Activated naive CD8-positive, alpha-beta T cell treated with anti-CD3 and anti-CD28 coated beads, Interleukin-2, amount 50 U/mL, for 24 hours (primary cell): ENCODE data around the gene C1QTNF5.
A peak's percentile ranks its signal among the peaks of the same experiment; 100 is the strongest.

Source experiments
- ATAC-seq: fragments of 150-1000 bp; cut with Tn5 transposase; one replicate; pipeline ENCODE4 v1.10.0; 2021
- DNase-seq: peaks from one replicate; pipeline ENCODE4 v3.0.0; 2021
- H3K27ac Mint-ChIP-seq: one replicate; pipeline ENCODE4 v1.8.0; 2021; ENCODE audit warnings: mild to moderate bottlenecking, mixed read lengths
- H3K27me3 Mint-ChIP-seq: one replicate; pipeline ENCODE4 v1.8.0; 2021; ENCODE audit warnings: mixed read lengths
- H3K36me3 Mint-ChIP-seq: one replicate; pipeline ENCODE4 v1.8.0; 2021; ENCODE audit warnings: low read depth, mixed read lengths
- H3K4me1 Mint-ChIP-seq: one replicate; pipeline ENCODE4 v1.8.0; 2021; ENCODE audit warnings: mixed read lengths
- H3K4me3 Mint-ChIP-seq: one replicate; pipeline ENCODE4 v1.8.0; 2021; ENCODE audit warnings: mild to moderate bottlenecking, moderate library complexity, mixed read lengths
- H3K9me3 Mint-ChIP-seq: one replicate; pipeline ENCODE4 v1.8.0; 2021; ENCODE audit warnings: mixed read lengths

The C1QTNF5 gene

DNA sequence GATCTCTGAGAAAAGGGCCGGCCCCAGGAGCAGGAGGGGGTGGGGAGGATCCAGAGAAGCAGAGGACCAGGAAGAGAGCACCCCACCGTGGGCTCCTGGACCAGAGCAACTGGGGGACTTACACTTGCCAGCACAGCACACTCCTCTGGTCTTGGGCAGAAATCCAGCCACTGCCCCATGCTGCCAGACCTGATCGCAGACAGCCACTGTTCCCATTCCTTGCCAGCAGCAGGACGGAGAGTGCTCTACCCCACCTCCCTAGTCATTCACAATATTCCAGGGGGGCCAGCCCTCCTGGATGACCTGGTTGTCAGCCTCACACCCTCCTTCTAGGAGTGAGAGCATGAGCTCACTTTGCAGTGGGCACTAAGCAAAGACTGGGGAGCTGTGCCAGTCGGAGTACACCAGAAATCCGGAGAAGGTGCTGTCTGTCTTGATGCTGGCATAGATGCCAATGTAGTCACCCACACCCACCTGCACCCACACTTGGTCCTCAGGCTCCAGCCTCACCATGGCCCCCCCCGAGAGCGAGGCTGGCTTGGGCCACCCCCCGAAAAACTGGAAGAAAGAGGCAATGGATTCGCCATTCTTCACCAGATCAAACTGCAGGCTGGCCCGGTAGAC, 1.6 kb downstream of the C1QTNF5 start:
- H3K4me3 Mint-ChIP-seq: no peak overlapping the region
- no peak for DNase-seq
- H3K9me3 Mint-ChIP-seq: no peaks in the 10 kb centered on the region
- peaks cover 31% of the 10 kb centered on the region for H3K27me3 Mint-ChIP-seq
- peaks cover 7% of the 10 kb centered on the region for H3K36me3 Mint-ChIP-seq
- H3K4me1 Mint-ChIP-seq: peaks cover 27% of the 10 kb centered on the region
- H3K27ac Mint-ChIP-seq: no peak overlapping the region
- no peak for ATAC-seq

DNA sequence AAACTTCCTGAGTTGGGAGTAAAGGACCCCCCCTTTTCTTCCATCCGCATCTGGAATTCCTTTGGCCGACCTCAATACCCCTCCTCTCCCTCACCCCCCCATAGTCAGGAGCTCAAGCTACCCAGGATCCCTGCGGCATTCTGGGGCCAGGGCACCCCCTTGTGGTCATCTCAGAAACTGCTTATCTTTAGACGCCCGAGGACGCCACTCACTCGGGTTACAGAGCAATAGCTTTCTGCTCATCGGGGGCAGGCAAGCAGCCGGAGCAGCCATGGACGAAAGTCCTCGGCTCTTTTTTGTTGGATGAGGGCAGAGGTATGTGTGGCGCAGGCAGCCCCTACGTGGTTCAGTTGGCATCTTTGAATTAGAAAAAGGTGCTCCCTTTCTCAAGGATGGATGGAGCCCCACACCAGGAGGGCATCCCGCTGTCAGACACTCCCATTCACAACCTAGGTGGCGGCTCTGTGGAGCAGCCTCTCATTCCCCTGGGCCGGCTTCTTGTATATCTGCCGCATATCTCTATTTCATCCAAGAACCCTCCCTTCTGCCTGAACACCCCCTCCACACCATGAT, 2.3 kb downstream of the C1QTNF5 start:
- Mint-ChIP-seq H3K27ac (no peak overlapping the region), H3K4me1 (peaks cover 31% of the 10 kb centered on the region)

DNA sequence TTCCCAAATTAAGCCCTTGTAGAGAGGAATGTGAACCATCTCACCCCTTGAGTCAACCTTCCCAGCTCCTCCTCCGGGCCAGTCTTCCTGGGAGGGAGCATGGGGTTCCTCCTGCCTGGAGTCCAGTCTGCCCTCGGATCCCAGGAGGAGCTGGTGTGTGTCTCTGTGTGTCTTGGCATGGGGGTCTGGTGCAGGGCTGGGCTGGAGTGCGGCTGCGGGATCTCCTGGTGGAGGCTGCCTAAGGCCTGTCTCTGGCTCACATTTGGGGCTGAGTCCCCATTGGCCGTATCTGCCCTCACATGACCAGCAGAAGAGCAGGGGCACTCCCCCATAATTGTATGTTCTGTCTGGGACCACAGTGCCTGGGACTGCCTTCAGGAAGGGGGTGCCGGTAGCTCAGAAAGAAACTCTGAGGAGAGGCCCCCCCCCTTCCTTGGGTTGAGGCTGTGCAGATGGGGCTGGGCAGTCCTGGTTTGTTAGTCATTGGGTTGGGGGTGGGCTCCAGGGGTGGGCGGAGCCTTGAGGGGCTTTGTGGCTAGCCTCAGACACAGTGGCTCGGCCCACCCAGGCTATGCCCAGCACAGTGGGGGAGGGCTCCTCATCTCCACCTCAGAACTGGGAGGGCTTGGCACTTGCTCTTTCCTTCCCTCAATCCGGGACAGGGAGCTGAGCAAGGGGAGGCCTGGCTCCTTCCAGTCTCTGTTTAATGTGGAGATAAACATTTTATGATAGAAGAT, 2.9 kb downstream of the C1QTNF5 start:
- Mint-ChIP-seq H3K4me3 (no peak overlapping the region), H3K4me1 (peaks cover 31% of the 10 kb centered on the region), H3K9me3 (no peaks in the 10 kb centered on the region), H3K27ac (no peak overlapping the region), H3K36me3 (peaks cover 7% of the 10 kb centered on the region), H3K27me3 (peaks cover 28% of the 10 kb centered on the region)
- DNase-seq (no peak), ATAC-seq (no peak)

More for the DNA sequence above, 2.3 kb downstream of the C1QTNF5 start:
- Mint-ChIP-seq H3K36me3 (peaks cover 7% of the 10 kb centered on the region), H3K27me3 (peaks cover 30% of the 10 kb centered on the region), H3K4me3 (no peak overlapping the region), H3K9me3 (no peaks in the 10 kb centered on the region)
- DNase-seq (peak; percentile 79), ATAC-seq (peak; percentile 29)

DNA sequence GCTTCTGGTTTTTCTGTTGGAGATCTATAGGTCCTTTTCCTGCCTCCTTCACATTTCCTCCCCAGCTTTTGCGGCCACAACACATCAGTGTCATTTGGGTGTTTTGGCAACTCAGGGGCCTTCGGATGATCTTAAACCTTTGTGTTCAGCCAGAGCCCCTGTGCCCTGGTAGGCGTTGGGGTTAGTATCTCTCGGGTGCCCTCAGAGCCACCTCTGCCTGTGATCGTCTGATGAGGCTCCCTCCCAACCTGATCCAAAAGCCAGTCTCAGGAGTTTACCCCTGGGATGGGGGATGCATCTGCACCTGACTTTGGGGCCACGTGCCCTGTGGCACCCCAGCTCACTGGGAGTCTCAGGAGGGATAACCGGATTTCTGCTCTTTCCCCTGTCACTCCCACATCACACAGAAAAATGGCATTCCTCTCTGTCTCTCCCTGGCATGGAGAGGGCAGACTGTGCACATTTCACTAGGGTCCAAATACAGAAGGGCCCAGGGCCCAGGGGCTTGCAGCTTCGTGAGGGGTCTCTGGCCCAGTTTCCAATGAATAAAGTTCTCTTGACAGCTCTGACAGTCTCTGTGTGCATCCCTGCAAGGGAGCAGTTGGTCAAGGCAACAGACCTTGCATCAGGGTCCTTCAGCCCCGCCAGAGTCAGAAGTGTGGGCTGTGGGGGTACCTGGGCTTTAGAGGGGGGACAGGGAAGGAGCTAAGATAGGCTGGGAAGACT, 3.8 kb downstream of the C1QTNF5 start:
- no peak for DNase-seq
- H3K27ac Mint-ChIP-seq: no peak overlapping the region
- peaks cover 7% of the 10 kb centered on the region for H3K36me3 Mint-ChIP-seq
- no peak overlapping the region for H3K4me3 Mint-ChIP-seq
- peaks cover 31% of the 10 kb centered on the region for H3K4me1 Mint-ChIP-seq
- H3K9me3 Mint-ChIP-seq: no peaks in the 10 kb centered on the region
- H3K27me3 Mint-ChIP-seq: peaks cover 25% of the 10 kb centered on the region
- ATAC-seq: no peak

DNA sequence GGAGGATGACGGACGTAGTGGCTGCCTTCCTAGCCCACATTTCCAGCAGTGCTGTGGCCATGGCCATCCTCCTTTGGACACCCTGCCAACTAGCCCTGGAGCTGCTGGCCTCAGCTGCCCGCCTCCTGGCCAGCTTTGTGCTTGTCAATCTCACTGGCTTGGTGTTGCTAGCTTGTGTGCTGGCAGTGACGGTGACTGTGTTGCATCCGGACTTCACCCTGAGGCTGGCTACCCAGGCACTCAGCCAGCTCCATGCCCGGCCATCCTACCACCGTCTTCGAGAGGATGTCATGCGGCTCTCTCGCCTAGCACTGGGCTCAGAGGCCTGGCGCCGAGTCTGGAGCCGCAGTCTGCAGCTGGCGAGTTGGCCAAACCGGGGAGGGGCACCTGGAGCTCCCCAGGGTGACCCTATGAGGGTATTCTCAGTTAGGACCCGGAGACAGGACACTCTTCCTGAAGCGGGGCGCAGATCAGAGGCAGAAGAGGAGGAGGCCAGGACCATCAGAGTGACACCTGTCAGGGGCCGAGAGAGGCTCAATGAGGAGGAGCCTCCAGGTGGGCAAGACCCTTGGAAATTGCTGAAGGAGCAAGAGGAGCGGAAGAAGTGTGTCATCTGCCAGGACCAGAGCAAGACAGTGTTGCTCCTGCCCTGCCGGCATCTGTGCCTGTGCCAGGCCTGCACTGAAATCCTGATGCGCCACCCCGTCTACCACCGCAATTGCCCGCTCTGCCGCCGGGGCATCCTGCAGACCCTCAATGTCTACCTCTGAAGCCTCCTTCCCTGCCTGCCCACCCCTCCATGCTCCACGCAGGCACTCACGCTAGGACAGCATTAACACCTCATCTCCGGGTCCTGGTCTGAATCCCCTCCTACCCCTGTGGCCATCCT, 4.8 kb downstream of the C1QTNF5 start:
- Mint-ChIP-seq H3K36me3 (peaks cover 7% of the 10 kb centered on the region), H3K4me3 (peak overlapping the region; percentile 96), H3K27me3 (peaks cover 16% of the 10 kb centered on the region), H3K9me3 (no peaks in the 10 kb centered on the region), H3K4me1 (peaks cover 29% of the 10 kb centered on the region), H3K27ac (peak overlapping the region; percentile 27)
- DNase-seq (no peak), ATAC-seq (no peak)

DNA sequence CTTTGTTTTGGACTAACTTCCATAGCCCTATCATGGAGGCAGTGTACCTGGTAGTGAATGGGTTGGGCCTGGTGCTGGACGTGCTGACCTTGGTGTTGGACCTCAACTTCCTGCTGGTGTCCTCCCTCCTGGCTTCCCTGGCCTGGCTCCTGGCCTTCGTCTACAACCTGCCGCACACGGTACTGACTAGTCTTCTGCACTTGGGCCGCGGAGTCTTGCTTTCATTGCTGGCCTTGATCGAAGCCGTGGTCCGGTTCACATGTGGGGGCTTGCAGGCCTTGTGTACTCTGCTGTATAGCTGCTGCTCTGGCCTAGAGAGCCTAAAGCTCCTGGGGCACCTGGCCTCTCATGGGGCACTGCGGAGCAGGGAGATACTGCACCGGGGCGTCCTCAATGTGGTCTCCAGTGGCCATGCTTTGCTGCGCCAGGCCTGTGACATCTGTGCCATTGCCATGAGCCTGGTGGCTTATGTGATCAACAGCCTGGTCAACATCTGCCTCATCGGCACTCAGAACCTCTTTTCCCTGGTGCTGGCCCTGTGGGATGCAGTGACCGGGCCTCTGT, 5.5 kb downstream of the C1QTNF5 start:
- Mint-ChIP-seq H3K27ac (peak overlapping the region; percentile 94), H3K9me3 (no peaks in the 10 kb centered on the region), H3K4me1 (peaks cover 27% of the 10 kb centered on the region), H3K36me3 (peaks cover 7% of the 10 kb centered on the region), H3K4me3 (peak overlapping the region; percentile 96), H3K27me3 (peaks cover 17% of the 10 kb centered on the region)
- DNase-seq: no peak
- ATAC-seq: no peak

DNA sequence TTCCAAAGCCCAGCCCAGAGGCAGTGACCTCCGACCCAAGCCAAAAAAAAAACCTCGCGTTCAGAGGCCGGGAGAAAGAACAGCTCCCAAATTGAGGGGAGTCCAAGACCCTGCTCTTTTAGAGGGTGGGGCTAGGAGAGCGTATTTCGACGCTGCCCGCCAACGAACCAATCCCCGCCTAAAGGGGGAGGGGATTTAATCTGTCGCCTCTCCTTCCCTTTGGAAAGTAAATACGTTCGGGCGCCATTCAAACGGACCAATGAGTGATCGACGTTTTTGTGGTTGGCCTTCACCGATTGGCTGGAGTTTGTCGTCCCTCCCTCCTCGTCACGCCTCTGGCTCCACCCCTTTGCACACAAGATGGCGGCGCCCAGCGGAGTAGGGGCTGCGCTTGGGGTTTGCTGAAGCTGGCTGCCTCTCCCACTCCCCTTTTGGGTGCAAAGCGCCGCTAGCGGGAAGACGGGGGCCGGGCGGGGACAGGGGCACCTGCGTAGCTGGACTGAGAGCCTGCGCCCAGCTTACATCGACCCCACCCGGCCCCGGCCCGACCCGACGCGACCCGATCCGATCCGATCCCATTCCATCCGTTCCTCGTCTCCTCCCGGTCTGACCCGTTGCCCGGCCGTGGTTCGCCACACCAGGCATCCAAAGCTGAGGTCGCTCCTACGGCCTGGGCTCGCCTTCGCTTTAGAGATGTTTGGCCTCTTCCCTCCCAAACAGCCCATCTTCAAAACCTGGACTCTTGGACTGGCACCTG, 6.3 kb downstream of the C1QTNF5 start, which contains the start of gene RNF26:
Gene RNF26, plus strand, starts transcription at position 354 of the 757 bp plus-strand sequence. CDS start 596 bp downstream, outside the sequence.
- Mint-ChIP-seq H3K4me1 (peaks cover 26% of the 10 kb centered on the region), H3K27me3 (peaks cover 16% of the 10 kb centered on the region), H3K27ac (peak within 1 kb of the TSS; percentile 94), H3K9me3 (no peaks in the 10 kb centered on the region), H3K36me3 (peaks cover 7% of the 10 kb centered on the region), H3K4me3 (peak within 1 kb of the TSS; percentile 96)
- DNase-seq (peak; percentile 92), ATAC-seq (peak; percentile 92)

DNA sequence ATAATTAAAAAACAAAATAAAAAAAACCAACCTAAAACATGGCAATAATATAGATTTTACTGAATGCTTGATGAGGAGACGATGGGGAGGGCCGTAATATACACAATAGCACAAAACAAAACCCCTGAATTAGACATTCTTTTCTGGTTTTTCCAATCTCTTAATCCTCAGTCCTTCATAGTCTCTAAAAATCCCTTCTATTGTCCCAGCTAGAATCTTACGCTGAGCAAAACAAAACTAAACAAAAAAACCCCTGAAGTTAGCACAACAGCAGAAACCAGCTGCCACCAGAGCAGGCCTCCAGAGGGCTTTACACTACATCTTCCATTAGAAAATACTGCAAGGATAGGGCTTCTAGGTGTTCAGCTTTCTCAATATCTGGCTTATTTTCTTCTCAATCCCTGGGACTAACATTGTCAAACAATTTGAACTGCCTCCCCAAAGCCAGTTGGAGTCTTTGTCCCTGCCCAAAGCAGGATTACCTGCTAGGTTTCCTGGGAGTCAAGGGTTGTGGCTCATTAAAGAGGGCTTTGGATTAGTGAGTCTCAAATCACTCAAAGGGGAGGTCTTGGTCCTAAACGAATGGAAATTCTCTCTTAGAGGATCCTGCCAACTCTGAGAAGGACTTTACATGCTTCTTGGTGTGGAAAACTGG, 8.4 kb downstream of the C1QTNF5 start:
- DNase-seq (no peak), ATAC-seq (no peak)
- Mint-ChIP-seq H3K4me3 (no peak overlapping the region), H3K27ac (peak overlapping the region; percentile 94), H3K9me3 (no peaks in the 10 kb centered on the region), H3K4me1 (peaks cover 15% of the 10 kb centered on the region), H3K27me3 (peaks cover 4% of the 10 kb centered on the region), H3K36me3 (peaks cover 7% of the 10 kb centered on the region)

DNA sequence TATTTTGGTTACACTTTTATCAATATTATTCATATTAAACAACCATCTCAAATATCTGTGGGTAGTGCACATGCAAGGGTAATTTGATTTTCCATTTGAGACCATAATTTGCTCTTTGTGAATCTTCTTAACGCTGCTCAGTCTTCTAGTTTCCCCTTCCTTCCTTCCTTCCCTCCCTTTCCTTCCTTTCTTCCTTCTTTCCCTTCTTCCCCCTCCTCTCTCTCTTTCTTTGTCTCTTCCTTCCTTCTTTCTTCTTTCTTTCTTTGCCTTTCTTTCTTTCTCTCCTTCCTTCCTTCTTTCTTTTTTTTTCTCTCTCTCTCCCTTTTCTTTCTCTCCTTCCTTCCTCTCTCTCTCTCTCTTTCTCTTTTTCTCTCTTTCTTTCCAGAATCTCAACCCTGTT, 10.4 kb downstream of the C1QTNF5 start:
- Mint-ChIP-seq H3K36me3 (peaks cover 4% of the 10 kb centered on the region), H3K9me3 (no peaks in the 10 kb centered on the region), H3K27me3 (peaks cover 4% of the 10 kb centered on the region), H3K4me1 (peaks cover 11% of the 10 kb centered on the region), H3K27ac (no peak overlapping the region), H3K4me3 (no peak overlapping the region)
- DNase-seq: no peak
- no peak for ATAC-seq

DNA sequence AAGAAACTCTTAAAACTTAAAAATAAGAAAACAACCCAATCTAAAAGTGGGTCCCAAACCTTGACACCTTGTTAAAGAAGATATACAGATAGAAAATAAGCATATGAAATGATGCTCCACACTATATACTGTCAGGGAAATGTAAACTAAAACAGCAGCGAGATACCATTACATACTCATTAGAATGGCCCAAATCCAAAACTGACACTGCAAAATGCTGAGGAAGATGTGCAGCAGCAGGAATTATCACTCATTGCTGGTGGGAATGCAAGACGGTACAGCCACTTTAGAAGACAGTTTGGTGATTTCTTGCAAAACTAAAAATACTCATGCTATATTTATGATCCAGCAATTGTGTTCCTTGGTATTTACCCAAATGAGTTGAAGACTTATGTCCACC, 11.4 kb downstream of the C1QTNF5 start:
- no peak overlapping the region for H3K4me3 Mint-ChIP-seq
- peaks cover 4% of the 10 kb centered on the region for H3K27me3 Mint-ChIP-seq
- H3K36me3 Mint-ChIP-seq: no peaks in the 10 kb centered on the region
- peaks cover 6% of the 10 kb centered on the region for H3K4me1 Mint-ChIP-seq
- DNase-seq (no peak), ATAC-seq (no peak)
- H3K9me3 Mint-ChIP-seq: no peaks in the 10 kb centered on the region
- H3K27ac Mint-ChIP-seq: no peak overlapping the region

DNA sequence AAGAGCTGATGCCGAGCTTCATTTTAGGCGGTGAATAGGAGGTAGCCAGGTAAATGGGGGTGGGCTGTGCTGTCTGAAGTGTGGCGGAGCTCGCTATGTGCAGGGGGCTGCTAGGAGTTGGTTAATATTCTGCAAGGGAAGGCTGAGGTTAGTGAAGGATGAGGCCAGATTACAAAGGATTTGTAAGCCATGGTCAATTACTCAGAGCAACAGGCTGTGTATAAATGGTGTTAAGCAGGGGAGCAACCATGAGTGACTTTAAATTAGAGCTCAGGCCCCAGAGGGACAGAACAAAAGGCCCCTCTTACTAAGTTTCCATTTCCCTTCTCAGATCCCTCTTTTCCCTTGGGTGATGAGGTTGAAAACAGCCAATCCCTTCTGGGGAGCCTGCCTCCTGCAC, 16.5 kb downstream of the C1QTNF5 start:
- H3K27me3 Mint-ChIP-seq: peaks cover 4% of the 10 kb centered on the region
- no peak overlapping the region for H3K27ac Mint-ChIP-seq
- peaks cover 14% of the 10 kb centered on the region for H3K4me1 Mint-ChIP-seq
- no peak overlapping the region for H3K4me3 Mint-ChIP-seq
- H3K9me3 Mint-ChIP-seq: no peaks in the 10 kb centered on the region
- DNase-seq (no peak), ATAC-seq (no peak)
- H3K36me3 Mint-ChIP-seq: no peaks in the 10 kb centered on the region

DNA sequence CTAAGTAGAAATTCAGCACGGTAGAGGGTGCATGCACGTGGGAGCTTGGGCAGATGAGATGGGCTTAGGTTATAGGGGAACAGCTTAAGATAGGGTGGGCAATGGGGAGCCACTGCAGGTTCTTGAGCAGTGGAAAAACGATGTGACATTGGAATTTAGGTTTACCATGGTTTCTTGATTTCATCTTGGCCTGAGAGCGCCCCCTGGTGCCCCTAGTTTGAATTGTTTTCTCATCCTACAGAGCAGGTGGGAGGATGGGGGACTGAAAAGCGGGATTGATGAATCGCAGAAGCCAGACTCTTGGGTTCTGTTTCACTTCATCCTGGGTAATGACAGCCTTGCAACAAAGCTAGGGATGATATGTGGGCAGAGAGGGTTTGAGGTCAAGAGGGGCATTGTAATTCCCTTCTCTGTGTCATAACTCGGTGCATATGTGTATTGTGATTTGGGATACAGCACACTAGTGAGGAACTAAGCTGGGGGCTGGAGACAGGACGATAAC, 17.1 kb downstream of the C1QTNF5 start:
- ATAC-seq: no peak
- H3K4me3 Mint-ChIP-seq: no peak overlapping the region
- H3K4me1 Mint-ChIP-seq: peaks cover 19% of the 10 kb centered on the region
- H3K27ac Mint-ChIP-seq: no peak overlapping the region
- H3K36me3 Mint-ChIP-seq: no peaks in the 10 kb centered on the region
- H3K27me3 Mint-ChIP-seq: peaks cover 9% of the 10 kb centered on the region
- peak; percentile 86 for DNase-seq
- H3K9me3 Mint-ChIP-seq: no peaks in the 10 kb centered on the region
